DND-41 (cell line): ENCODE measurements around the gene DCBLD1.

Experiments
- ATAC-seq: fragments of 200-7000 bp; cut with Tn5 transposase; 3 replicates; pipeline ENCODE4 v1.9.1; 2021; ENCODE audit warnings: low read depth; ENCODE audit not compliant: insufficient read depth
- DNase-seq: peaks from one replicate; pipeline ENCODE4 v3.0.0-alpha.2; 2020
- H2AFZ ChIP-seq: 2 replicates; pipeline ENCODE4 v1.6.0; 2012; ENCODE audit warnings: low read depth, low read length
- H3K27ac ChIP-seq: 2 replicates; pipeline ENCODE4 v1.5.1; 2012; ENCODE audit warnings: low read length, inconsistent platforms
- H3K27me3 ChIP-seq: fragments of 200-600 bp; sonication (generic); 2 replicates; pipeline ENCODE4 v1.6.0; 2012; ENCODE audit warnings: low read length, mild to moderate bottlenecking, inconsistent platforms; ENCODE audit not compliant: insufficient read depth, poor library complexity
- H3K36me3 ChIP-seq: 2 replicates; pipeline ENCODE4 v1.5.1; 2012; ENCODE audit warnings: low read length, inconsistent platforms; ENCODE audit not compliant: insufficient read depth
- H3K4me1 ChIP-seq: 2 replicates; pipeline ENCODE4 v1.5.1; 2012; ENCODE audit warnings: mild to moderate bottlenecking, low read length; ENCODE audit not compliant: insufficient read depth
- H3K4me2 ChIP-seq: 2 replicates; pipeline ENCODE4 v1.6.0; 2012; ENCODE audit warnings: mild to moderate bottlenecking, moderate library complexity, low read length, inconsistent platforms; ENCODE audit not compliant: insufficient read depth
- H3K4me3 ChIP-seq, 2 experiments: fragments of 200-600 bp in 1 of 2; shearing (Covaris generic) in 1 of 2; 2 replicates each; pipeline ENCODE4 v1.5.1; 2012 to 2016; ENCODE audit warnings: inconsistent platforms in 2 of 2, low read length in 2 of 2, mild to moderate bottlenecking in 2 of 2, low read depth in 1 of 2, moderate library complexity in 1 of 2
- H3K79me2 ChIP-seq: 2 replicates; pipeline ENCODE4 v1.6.0; 2012; ENCODE audit warnings: low read length, inconsistent platforms; ENCODE audit not compliant: insufficient read depth
- H3K9ac ChIP-seq: 2 replicates; pipeline ENCODE4 v1.6.0; 2012; ENCODE audit warnings: low read depth, mild to moderate bottlenecking, inconsistent platforms, low read length, moderate library complexity
- H3K9me3 ChIP-seq: 2 replicates; pipeline ENCODE4 v1.5.1; 2012; ENCODE audit warnings: low read length, moderate library complexity, mild to moderate bottlenecking, inconsistent platforms; ENCODE audit not compliant: insufficient read depth, severe bottlenecking
- H4K20me1 ChIP-seq: 2 replicates; pipeline ENCODE4 v1.6.0; 2012; ENCODE audit warnings: low read length; ENCODE audit not compliant: insufficient read depth
- EZH2 ChIP-seq: IDR thresholded peaks from 3 replicates; pipeline ENCODE4 v1.6.1; 2012; ENCODE audit warnings: borderline replicate concordance, low read depth, mild to moderate bottlenecking, moderate library complexity, low read length, inconsistent platforms; ENCODE audit not compliant: severe bottlenecking
- TF ChIP-seq, protein P1 (sequence below): IDR thresholded peaks from 2 replicates; pipeline ENCODE4 v1.5.1; 2012; ENCODE audit warnings: borderline replicate concordance, low read length, moderate library complexity, mild to moderate bottlenecking; ENCODE audit not compliant: poor library complexity, severe bottlenecking; ENCODE audit errors: extremely low read depth

Gene DCBLD1

DNA sequence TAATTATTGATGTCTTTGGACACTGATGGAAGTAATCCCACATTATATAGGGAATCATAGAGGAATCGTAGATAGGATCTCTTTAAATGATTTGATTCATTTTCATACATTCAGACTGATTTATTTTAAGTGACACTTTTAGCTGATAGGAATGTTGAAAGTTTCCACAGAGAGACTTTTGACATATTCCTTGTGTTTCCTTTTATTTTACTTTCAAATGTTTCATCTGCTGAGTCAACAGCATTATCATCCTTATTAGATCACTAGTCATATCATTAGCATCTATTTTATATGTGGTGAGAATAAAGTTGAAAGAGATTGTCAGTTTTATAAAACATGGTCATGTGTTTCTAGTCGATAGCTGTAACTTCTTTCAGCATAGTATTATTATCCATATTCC is 13.4 kb downstream of the DCBLD1 start:
- DNase-seq = no peak
- Histone ChIP-seq H4K20me1 (no peaks in the 10 kb centered on the region), H3K9me3 (no peaks in the 10 kb centered on the region), H3K9ac (no peak overlapping the region), H3K36me3 (no peaks in the 10 kb centered on the region), H3K27me3 (peaks cover 10% of the 10 kb centered on the region), H3K79me2 (no peaks in the 10 kb centered on the region), H2AFZ (no peak overlapping the region), H3K4me1 (no peaks in the 10 kb centered on the region), H3K4me2 (no peak overlapping the region), H3K4me3 (no peak overlapping the region), H3K27ac (no peak overlapping the region)
- ATAC-seq = no peak
- TF ChIP-seq, protein P1, sequence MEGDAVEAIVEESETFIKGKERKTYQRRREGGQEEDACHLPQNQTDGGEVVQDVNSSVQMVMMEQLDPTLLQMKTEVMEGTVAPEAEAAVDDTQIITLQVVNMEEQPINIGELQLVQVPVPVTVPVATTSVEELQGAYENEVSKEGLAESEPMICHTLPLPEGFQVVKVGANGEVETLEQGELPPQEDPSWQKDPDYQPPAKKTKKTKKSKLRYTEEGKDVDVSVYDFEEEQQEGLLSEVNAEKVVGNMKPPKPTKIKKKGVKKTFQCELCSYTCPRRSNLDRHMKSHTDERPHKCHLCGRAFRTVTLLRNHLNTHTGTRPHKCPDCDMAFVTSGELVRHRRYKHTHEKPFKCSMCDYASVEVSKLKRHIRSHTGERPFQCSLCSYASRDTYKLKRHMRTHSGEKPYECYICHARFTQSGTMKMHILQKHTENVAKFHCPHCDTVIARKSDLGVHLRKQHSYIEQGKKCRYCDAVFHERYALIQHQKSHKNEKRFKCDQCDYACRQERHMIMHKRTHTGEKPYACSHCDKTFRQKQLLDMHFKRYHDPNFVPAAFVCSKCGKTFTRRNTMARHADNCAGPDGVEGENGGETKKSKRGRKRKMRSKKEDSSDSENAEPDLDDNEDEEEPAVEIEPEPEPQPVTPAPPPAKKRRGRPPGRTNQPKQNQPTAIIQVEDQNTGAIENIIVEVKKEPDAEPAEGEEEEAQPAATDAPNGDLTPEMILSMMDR = no peak
- no peak for TF ChIP-seq EZH2

DNA sequence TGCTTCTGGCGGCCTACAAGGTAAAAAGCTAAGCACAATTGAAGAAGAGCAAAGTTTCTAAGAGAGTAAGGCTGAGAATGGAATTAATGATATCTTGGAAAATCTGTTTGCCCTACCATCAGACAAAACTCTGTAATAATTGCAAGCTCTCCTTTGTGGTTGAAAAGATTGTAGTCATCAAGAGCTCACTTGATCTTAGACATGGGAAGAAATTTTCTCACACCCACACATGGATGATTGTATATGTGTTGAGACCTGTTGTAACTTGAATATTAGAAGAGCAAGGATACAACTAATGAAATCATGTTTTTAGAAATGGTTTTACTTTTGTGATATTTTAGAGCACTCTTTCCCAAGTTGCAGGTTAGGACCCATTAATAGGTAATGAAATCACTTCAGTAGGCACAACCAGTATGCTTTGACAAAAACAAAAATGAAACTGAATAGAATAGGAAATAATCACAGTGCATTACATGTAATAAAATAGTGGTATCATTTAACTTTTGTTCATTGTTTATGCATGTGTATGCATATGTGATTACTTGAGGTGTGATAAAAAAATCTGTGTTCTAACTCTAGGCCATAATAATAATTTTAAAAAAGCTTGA is 14.0 kb downstream of the DCBLD1 start:
- Histone ChIP-seq H3K9me3 (no peaks in the 10 kb centered on the region), H3K4me2 (no peak overlapping the region), H3K9ac (no peak overlapping the region), H4K20me1 (no peaks in the 10 kb centered on the region), H3K27me3 (peaks cover 10% of the 10 kb centered on the region), H3K79me2 (no peaks in the 10 kb centered on the region), H2AFZ (no peak overlapping the region), H3K4me1 (no peaks in the 10 kb centered on the region), H3K36me3 (no peaks in the 10 kb centered on the region), H3K4me3 (no peak overlapping the region), H3K27ac (no peak overlapping the region)
- no peak for DNase-seq
- ATAC-seq = no peak
- TF ChIP-seq, protein P1 = no peak
- no peak for TF ChIP-seq EZH2

DNA sequence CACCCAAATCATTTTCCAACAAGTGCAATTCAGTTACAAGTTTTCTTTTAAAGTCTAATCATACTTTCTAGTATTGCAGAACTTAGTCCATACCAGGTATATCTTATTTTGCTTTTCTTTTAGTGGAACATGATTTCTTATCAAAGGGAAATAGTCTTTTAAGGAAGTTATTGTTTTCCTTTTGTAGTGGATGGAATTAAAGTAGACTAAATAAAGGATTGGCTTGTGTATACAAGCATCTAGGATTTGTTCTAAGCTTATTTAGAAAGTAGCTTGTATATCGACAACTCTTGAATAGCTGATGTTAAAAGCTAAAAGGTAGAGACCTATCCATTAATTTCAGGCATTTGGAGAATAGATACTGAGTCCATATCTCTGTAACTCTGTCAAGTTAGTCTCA is 14.8 kb downstream of the DCBLD1 start:
- no peak for DNase-seq
- Histone ChIP-seq H3K9me3 (no peaks in the 10 kb centered on the region), H3K9ac (no peak overlapping the region), H3K4me1 (no peaks in the 10 kb centered on the region), H2AFZ (no peak overlapping the region), H3K27ac (no peak overlapping the region), H4K20me1 (no peaks in the 10 kb centered on the region), H3K4me2 (no peak overlapping the region), H3K36me3 (no peaks in the 10 kb centered on the region), H3K27me3 (peaks cover 10% of the 10 kb centered on the region), H3K79me2 (no peaks in the 10 kb centered on the region), H3K4me3 (no peak overlapping the region)
- no peak for TF ChIP-seq EZH2
- TF ChIP-seq, protein P1 = no peak
- no peak for ATAC-seq
